HepG2 (cell line): ENCODE data around the gene TASP1. TPM values are rescaled to one million over a fixed set of nuclear protein-coding genes. Genes with fewer than 3 reads are reported as not detected.

Source experiments
- ATAC-seq: fragments of 200-7000 bp; cut with Tn5 transposase; 3 replicates; pipeline ENCODE4 v1.9.1; 2020; ENCODE audit warnings: mild to moderate bottlenecking, moderate library complexity
- BruUV-seq: library from RNA; stranded (reverse); fragments of 400-500 nt; replicated peaks from 2 replicates; lab custom pipeline; 2021; lab: Mats Ljungman, UMichigan
- CTCF ChIA-PET: fragments of 300-600 bp; formaldehyde crosslinking; extraction: SDS; loops from one replicate; lab custom pipeline; 2021; ENCODE audit warnings: low total read pairs, inconsistent platforms, low intra/inter-chr PET ratio; lab: Yijun Ruan, JAX
- POLR2A ChIA-PET: fragments of 350-600 bp; sonication (Branson Sonifier 250); formaldehyde crosslinking; loops from one replicate; lab custom pipeline; 2020; ENCODE audit warnings: antibody characterized with exemption, inconsistent platforms; lab: Yijun Ruan, JAX
- DNase-seq: peaks from one replicate; pipeline ENCODE4 v3.0.0-alpha.2; 2015; ENCODE audit warnings: low spot score
- FAIRE-seq: peaks from 3 replicates; lab custom pipeline; 2011; peaks lifted over from hg19 to GRCh38; lab: Jason Lieb, UNC
- H2AFZ ChIP-seq: one replicate; pipeline ENCODE4 v1.6.1; 2011; ENCODE audit warnings: low read length, inconsistent platforms
- H3K27ac ChIP-seq: fragments of 300-600 bp; 3 replicates; pipeline ENCODE4 v1.8.0; 2011; ENCODE audit warnings: mixed run types, mild to moderate bottlenecking, mixed read lengths, low read length, inconsistent platforms; ENCODE audit not compliant: insufficient read depth; ENCODE audit errors: extremely low read length
- H3K27me3 ChIP-seq, 2 experiments: fragments of 200-600 bp in 1 of 2; 2 replicates in 1 of 2; 3 replicates in 1 of 2; pipeline versions ENCODE4 v1.6.0 to v1.8.0; 2011; ENCODE audit warnings: low read length in 2 of 2, mild to moderate bottlenecking in 2 of 2, moderate library complexity in 2 of 2, inconsistent platforms in 1 of 2; ENCODE audit not compliant: insufficient read depth in 2 of 2, control insufficient read depth in 1 of 2
- H3K36me3 ChIP-seq, 2 experiments: fragments of 200-600 bp in 1 of 2; replicated peaks in 1 of 2; 2 replicates in 1 of 2; 3 replicates in 1 of 2; pipeline versions ENCODE4 v1.5.1 to v1.8.0; 2011; ENCODE audit warnings: low read length in 2 of 2, inconsistent platforms in 1 of 2; ENCODE audit not compliant: insufficient read depth in 2 of 2, control insufficient read depth in 1 of 2
- H3K4me1 ChIP-seq: 2 replicates; pipeline ENCODE4 v1.5.1; 2012; ENCODE audit warnings: low read length, inconsistent platforms; ENCODE audit not compliant: insufficient read depth
- H3K4me2 ChIP-seq: 2 replicates; pipeline ENCODE4 v1.6.0; 2011; ENCODE audit warnings: low read depth, low read length, inconsistent platforms
- H3K4me3 ChIP-seq, 3 experiments: fragments of 200-600 bp in 1 of 3; sonication (generic), shearing (Covaris generic) in 1 of 3; replicated peaks in 1 of 3; 2 replicates each; pipeline ENCODE4 v1.5.1; 2011 to 2016; ENCODE audit warnings: low read length in 3 of 3, inconsistent platforms in 2 of 3, low read depth in 2 of 3, mild to moderate bottlenecking in 2 of 3, control low read depth in 1 of 3, mixed read lengths in 1 of 3; ENCODE audit not compliant: insufficient read depth in 1 of 3
- H3K79me2 ChIP-seq: one replicate; pipeline ENCODE4 v1.6.1; 2011; ENCODE audit warnings: low read length, inconsistent platforms; ENCODE audit not compliant: insufficient read depth
- H3K9ac ChIP-seq: 2 replicates; pipeline ENCODE4 v1.6.0; 2011; ENCODE audit warnings: mild to moderate bottlenecking, low read depth, low read length, inconsistent platforms; ENCODE audit not compliant: insufficient read depth
- H3K9me3 ChIP-seq: 2 replicates; pipeline ENCODE4 v1.5.1; 2012; ENCODE audit warnings: mild to moderate bottlenecking, low read length
- H4K20me1 ChIP-seq: 2 replicates; pipeline ENCODE4 v1.6.0; 2011; ENCODE audit warnings: inconsistent platforms, mild to moderate bottlenecking, low read length, moderate library complexity; ENCODE audit not compliant: insufficient read depth
- HDAC2 ChIP-seq: sonication (generic); formaldehyde crosslinking; IDR thresholded peaks from 2 replicates; pipeline ENCODE4 v1.4.0; 2020; ENCODE audit warnings: missing genetic modification reagents
- HNRNPH1 ChIP-seq: fragments of 200-400 bp; formaldehyde crosslinking; optimal IDR thresholded peaks from 2 replicates; pipeline ENCODE3; 2017; ENCODE audit warnings: mild to moderate bottlenecking, low read depth, low read length
- IRF2 ChIP-seq: IDR thresholded peaks from 2 replicates; pipeline ENCODE4 v1.6.1; 2018; ENCODE audit warnings: missing genetic modification reagents, missing compliant biosample characterization
- KLF9 ChIP-seq: IDR thresholded peaks from 2 replicates; pipeline ENCODE4 v1.6.1; 2016; ENCODE audit warnings: low read depth
- MED8 ChIP-seq: sonication (generic); formaldehyde crosslinking; IDR thresholded peaks from 2 replicates; pipeline ENCODE4 v1.8.1; 2023; ENCODE audit warnings: mild to moderate bottlenecking, missing genetic modification reagents; ENCODE audit not compliant: insufficient replicate concordance
- SALL1 ChIP-seq: sonication (generic); formaldehyde crosslinking; IDR thresholded peaks from 2 replicates; pipeline ENCODE4 v1.8.0; 2022; ENCODE audit warnings: mild to moderate bottlenecking, missing genetic modification reagents
- TCF7L2 ChIP-seq: IDR thresholded peaks from 2 replicates; pipeline ENCODE4 v1.6.1; 2011; ENCODE audit warnings: mild to moderate bottlenecking, low read depth, low read length, moderate library complexity
- THAP8 ChIP-seq: sonication (generic); formaldehyde crosslinking; IDR thresholded peaks from 2 replicates; pipeline ENCODE4 v1.5.1; 2020; ENCODE audit warnings: missing genetic modification reagents, mild to moderate bottlenecking, borderline replicate concordance
- ZKSCAN8 ChIP-seq: IDR thresholded peaks from 2 replicates; pipeline ENCODE4 v1.6.1; 2016; ENCODE audit warnings: borderline replicate concordance, missing genetic modification reagents, missing compliant biosample characterization
- ZNF839 ChIP-seq: sonication (generic); formaldehyde crosslinking; IDR thresholded peaks from 2 replicates; pipeline ENCODE4 v1.4.0; 2020; ENCODE audit warnings: missing genetic modification reagents, mild to moderate bottlenecking, borderline replicate concordance
- WGBS: methylation state at CpG from one replicate; pipeline ENCODE4 v1.1.6; 2017; ENCODE audit warnings: low lambda C conversion rate; 5-methylcytosine and 5-hydroxymethylcytosine counted together
- in situ Hi-C: cut with HindIII; loops from 2 replicates; pipeline ENCODE4 v1.10.0; 2017; ENCODE audit warnings: low pct_unique_long_range_greater_than_20kb; ENCODE audit not compliant: extremely low pct_ligation_motif_present
- intact Hi-C: fragments of 100-400 bp; cut with micrococcal nuclease; formaldehyde crosslinking; loops from one replicate; pipeline ENCODE4 v1.10.0; 2022; ENCODE audit not compliant: unreplicated experiment
- polyA plus RNA-seq, 8 experiments: library from polyadenylated mRNA; depleted of rRNA in 3 of 8; stranded (reverse) in 7 of 8; unstranded in 1 of 8; fragments of >200 nt; fragmentation: Illumina TruSeq in 4 of 8; extraction: Trizol in 4 of 8; gene quantifications; 2 replicates each; pipeline versions ENCODE4 v1.2.1 to v1.2.3, GENCODE V29; 2011 to 2016; ENCODE audit warnings: low read depth in 4 of 8, missing spikeins in 1 of 8, mixed read lengths in 1 of 8; ENCODE audit not compliant: insufficient read depth in 1 of 8
- total RNA-seq, 5 experiments: library from RNA; depleted of rRNA; stranded (reverse); fragments of >200 nt; fragmentation: Illumina TruSeq; extraction: Trizol; gene quantifications; 2 replicates each; pipeline ENCODE4 v1.2.3, GENCODE V29; 2016; ENCODE audit warnings: low read depth in 1 of 5
- TF ChIP-seq, protein P1 (sequence below): IDR thresholded peaks from 2 replicates; pipeline ENCODE4 v1.6.1; 2016; ENCODE audit warnings: low read depth, borderline replicate concordance
- TF ChIP-seq, protein P2 (sequence below): IDR thresholded peaks from 2 replicates; pipeline ENCODE4 v1.6.1; 2016; ENCODE audit warnings: missing genetic modification reagents, missing compliant biosample characterization

Gene TASP1
- total and polyA plus RNA-seq, 2 of the 13 experiments (the other 11 are each of a cell fraction or from before 2014, with no cell fraction given) = 10.0 to 25.2 TPM

DNA sequence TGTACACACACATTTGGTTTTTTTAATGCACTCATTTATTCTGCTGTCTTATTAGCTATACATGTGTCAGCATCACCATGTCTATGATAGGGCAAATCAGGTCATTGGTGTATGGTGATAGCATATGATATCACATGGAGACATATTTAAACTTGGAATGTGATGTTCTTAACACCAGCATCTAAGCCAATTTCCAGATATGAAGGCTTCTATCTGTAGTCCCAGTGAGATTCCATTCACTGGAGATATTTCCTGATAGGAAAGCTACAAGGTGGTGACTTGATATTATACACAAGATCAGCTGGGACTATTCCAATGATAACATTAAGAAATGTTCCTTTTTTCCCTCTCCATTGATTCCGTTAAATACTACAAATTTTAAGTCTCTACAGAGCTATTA lies 89.3 kb downstream of the TASP1 start:
- no peak overlapping the region for H2AFZ ChIP-seq
- ATAC-seq = no peak

GRCh38 chr20:13546497-13547131 lies 92.1 kb downstream of the TASP1 start:
- Histone ChIP-seq H3K4me1 (no peaks in the 10 kb centered on the region), H3K79me2 (no peaks in the 10 kb centered on the region), H3K27me3 (no peaks in the 10 kb centered on the region), H2AFZ (no peak overlapping the region), H3K4me2 (no peak overlapping the region), H3K27ac (no peak overlapping the region), H3K4me3 (no peak overlapping the region), H3K9ac (no peak overlapping the region), H4K20me1 (no peaks in the 10 kb centered on the region), H3K9me3 (no peaks in the 10 kb centered on the region), H3K36me3 (no peaks in the 10 kb centered on the region)
- DNase-seq (peak; percentile 83), FAIRE-seq (peak; percentile 73), ATAC-seq (peak; percentile 94)
- POLR2A ChIA-PET = interaction anchor here (0.9 to 2.0 kb wide), 4 partner anchors 128 to 425 kb away, joined by 3 to 6 read pairs (median 4); no protein-coding TSS in a partner anchor
- in situ Hi-C loops = loop anchor here (5.0 to 25.0 kb wide), 3 partner anchors 224 to 609 kb away; no protein-coding TSS in a partner anchor
- no TSS peak for BruUV-seq
- intact Hi-C loops = loop anchor here (1.0 to 5.0 kb wide), 9 partner anchors 87 to 621 kb away; partner anchors contain the start of gene ISM1
- 8% methylated on average over 2 of the region's 2 CpGs for WGBS
- CTCF ChIA-PET = interaction anchor here (1.6 to 3.4 kb wide), 4 partner anchors 87 to 621 kb away, joined by 8 to 56 read pairs (median 14); no protein-coding TSS in a partner anchor
- TF ChIP-seq, protein P1, sequence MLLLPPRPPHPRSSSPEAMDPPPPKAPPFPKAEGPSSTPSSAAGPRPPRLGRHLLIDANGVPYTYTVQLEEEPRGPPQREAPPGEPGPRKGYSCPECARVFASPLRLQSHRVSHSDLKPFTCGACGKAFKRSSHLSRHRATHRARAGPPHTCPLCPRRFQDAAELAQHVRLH (CRISPR knock-in tag) = peak; percentile 74; the same call in 1 of the 2 replicates
- peak; percentile 80 for TF ChIP-seq IRF2 (CRISPR knock-in tag)
- TF ChIP-seq ZKSCAN8 = 0 out of 2 replicates have a peak, but pooled peaks have one; percentile 18
- TF ChIP-seq KLF9 (CRISPR knock-in tag) = 0 out of 2 replicates have a peak, but pooled peaks have one; percentile 19
- TF ChIP-seq, protein P2, sequence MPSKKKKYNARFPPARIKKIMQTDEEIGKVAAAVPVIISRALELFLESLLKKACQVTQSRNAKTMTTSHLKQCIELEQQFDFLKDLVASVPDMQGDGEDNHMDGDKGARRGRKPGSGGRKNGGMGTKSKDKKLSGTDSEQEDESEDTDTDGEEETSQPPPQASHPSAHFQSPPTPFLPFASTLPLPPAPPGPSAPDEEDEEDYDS (CRISPR knock-in tag) = peak; percentile 28; the same call in 1 of the 2 replicates
- TF ChIP-seq HDAC2 (CRISPR knock-in tag) = 0 out of 2 replicates have a peak, but pooled peaks have one; percentile 23
- TF ChIP-seq HNRNPH1 = no peak

More for the DNA sequence above, 89.3 kb downstream of the TASP1 start:
- H3K27ac ChIP-seq = no peak overlapping the region
- H3K36me3 ChIP-seq = no peaks in the 10 kb centered on the region; a peak in 1 of 5 replicates
- TF ChIP-seq THAP8 = no peak
- TF ChIP-seq ZNF839 (CRISPR knock-in tag) = no peak
- no peak for TF ChIP-seq MED8 (CRISPR knock-in tag)
- TF ChIP-seq TCF7L2 = no peak
- no peak for TF ChIP-seq SALL1 (CRISPR knock-in tag)
- WGBS = 96% methylated on average over 1 of the region's 1 CpG
- no peak overlapping the region for H3K9ac ChIP-seq
- no peaks in the 10 kb centered on the region for H3K79me2 ChIP-seq
- in situ Hi-C loops (loop anchor here (5.0 to 25.0 kb wide), 3 partner anchors 227 to 612 kb away; no protein-coding TSS in a partner anchor), intact Hi-C loops (loop anchor here (5.0 kb wide), 3 partner anchors 127 to 327 kb away; partner anchors contain the start of gene ISM1)
- FAIRE-seq (no peak), DNase-seq (no peak)
- CTCF ChIA-PET = no interaction called here
- no peak overlapping the region for H3K4me2 ChIP-seq
- no peaks in the 10 kb centered on the region for H3K27me3 ChIP-seq
- no peaks in the 10 kb centered on the region for H4K20me1 ChIP-seq
- H3K4me1 ChIP-seq = no peaks in the 10 kb centered on the region
- no TSS peak for BruUV-seq
- no peak overlapping the region for H3K4me3 ChIP-seq
- no peaks in the 10 kb centered on the region for H3K9me3 ChIP-seq
- POLR2A ChIA-PET = interaction anchor here (1.0 kb wide), 1 partner anchor 225 kb away, joined by 3 read pairs; no protein-coding TSS in a partner anchor
